Astrocyte of the spinal cord (primary cell): ENCODE results near the gene CXCR2.

Experiments
- DNase-seq: peaks from one replicate; pipeline ENCODE4 v3.0.0; 2011; ENCODE audit warnings: low read depth, low spot score
- H3K4me3 ChIP-seq: 2 replicates; pipeline ENCODE4 v1.5.1; 2011; ENCODE audit warnings: low read depth, mild to moderate bottlenecking, low read length, moderate library complexity
- in situ Hi-C: cut with HindIII; loops from 2 replicates; pipeline ENCODE4 v1.10.0; 2017; ENCODE audit warnings: low sequenced_read_pairs
- TF ChIP-seq, protein P1 (sequence below): IDR thresholded peaks from 2 replicates; pipeline ENCODE4 v1.5.1; 2012; ENCODE audit warnings: low read depth, mild to moderate bottlenecking, low read length, inconsistent platforms

Gene CXCR2

GRCh38 chr2:218123986-218124385, 1.8 kb upstream of the CXCR2 start:
- in situ Hi-C loops, result no loop called here
- TF ChIP-seq, protein P1, sequence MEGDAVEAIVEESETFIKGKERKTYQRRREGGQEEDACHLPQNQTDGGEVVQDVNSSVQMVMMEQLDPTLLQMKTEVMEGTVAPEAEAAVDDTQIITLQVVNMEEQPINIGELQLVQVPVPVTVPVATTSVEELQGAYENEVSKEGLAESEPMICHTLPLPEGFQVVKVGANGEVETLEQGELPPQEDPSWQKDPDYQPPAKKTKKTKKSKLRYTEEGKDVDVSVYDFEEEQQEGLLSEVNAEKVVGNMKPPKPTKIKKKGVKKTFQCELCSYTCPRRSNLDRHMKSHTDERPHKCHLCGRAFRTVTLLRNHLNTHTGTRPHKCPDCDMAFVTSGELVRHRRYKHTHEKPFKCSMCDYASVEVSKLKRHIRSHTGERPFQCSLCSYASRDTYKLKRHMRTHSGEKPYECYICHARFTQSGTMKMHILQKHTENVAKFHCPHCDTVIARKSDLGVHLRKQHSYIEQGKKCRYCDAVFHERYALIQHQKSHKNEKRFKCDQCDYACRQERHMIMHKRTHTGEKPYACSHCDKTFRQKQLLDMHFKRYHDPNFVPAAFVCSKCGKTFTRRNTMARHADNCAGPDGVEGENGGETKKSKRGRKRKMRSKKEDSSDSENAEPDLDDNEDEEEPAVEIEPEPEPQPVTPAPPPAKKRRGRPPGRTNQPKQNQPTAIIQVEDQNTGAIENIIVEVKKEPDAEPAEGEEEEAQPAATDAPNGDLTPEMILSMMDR, result no peak
- peak; percentile 1 for DNase-seq

DNA sequence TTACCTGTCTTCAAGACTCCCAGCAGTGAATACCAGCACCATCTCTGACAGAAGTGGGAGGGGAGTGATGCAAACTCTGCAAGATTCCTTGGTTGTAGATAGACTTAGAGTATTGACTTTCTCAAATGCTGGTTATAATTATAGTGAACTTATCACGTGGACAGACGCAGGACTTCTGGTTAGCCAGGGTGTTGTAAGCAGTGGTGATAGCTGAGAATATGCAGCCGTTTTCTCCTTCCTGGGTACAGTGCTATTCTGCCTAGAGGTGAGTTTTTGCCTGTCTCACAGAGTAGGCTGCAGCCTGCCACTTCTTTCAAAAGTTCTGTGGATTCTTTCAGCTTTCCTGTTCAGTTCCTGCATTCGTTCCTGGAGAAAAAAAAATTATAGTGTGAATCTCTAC, 733 bp upstream of the CXCR2 start:
- H3K4me3 ChIP-seq, result no peak overlapping the region
- in situ Hi-C loops, result no loop called here
- no peak for DNase-seq
- TF ChIP-seq, protein P1, result no peak

More at GRCh38 chr2:218123986-218124385, 1.8 kb upstream of the CXCR2 start:
- H3K4me3 ChIP-seq, result no peak overlapping the region

DNA sequence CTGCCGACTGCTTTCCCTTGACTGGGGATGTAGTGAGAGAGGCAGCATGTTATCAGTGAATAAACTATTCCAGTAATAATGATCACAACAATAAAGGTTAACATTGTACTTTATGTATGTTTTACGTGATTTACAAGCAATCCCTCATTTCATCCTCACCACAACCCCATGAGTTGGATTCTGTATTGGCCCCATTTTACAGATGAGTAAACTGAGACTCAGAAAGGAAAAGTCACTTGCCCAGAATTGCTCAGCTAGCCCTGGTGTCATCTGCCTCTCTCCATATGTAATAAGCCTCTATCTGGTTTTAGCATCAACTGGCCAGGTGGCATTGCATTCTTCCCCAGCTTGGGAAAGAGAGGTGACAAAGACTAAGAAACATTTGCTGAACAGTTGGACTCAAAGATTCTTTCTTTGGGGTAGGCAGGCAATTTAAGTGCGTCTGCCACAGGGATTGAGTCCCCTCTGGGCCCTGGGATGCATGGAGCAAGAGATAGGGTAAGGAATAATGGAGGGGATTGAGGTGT, 2.2 kb downstream of the CXCR2 start:
- DNase-seq, result no peak
- in situ Hi-C loops, result no loop called here
- H3K4me3 ChIP-seq, result no peak overlapping the region
- TF ChIP-seq, protein P1, result no peak

GRCh38 chr2:218128781-218129457, 3.1 kb downstream of the CXCR2 start:
- DNase-seq, result no peak
- TF ChIP-seq, protein P1, result no peak
- in situ Hi-C loops, result no loop called here
- H3K4me3 ChIP-seq, result no peak overlapping the region

- DNase-seq, result no peak
- no peak overlapping the region for H3K4me3 ChIP-seq
- in situ Hi-C loops, result no loop called here
These were observed 3.8 kb downstream of the CXCR2 start for GRCh38 chr2:218129458-218130135.

DNA sequence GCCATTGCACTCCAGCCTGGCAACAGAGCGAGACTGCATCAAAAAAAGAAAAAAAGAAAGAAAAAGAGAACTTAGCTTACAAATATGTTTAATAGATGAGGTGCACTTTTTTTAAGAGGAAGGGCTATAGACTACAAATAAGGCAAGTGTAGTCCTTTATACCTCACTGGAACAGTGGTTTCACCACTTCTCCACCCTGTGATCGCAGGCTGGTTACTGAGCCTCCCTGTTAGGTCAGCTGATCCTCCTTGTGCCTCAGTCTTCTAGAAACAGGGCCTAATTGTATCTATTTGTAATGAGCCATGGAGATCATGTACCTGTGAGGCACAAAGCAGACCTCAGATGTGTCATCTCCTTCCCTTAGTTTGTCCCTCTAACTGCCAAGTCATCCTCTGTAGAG, 4.5 kb downstream of the CXCR2 start:
- no peak overlapping the region for H3K4me3 ChIP-seq
- in situ Hi-C loops, result no loop called here
- DNase-seq, result no peak
- TF ChIP-seq, protein P1, result no peak

More at GRCh38 chr2:218129458-218130135, 3.8 kb downstream of the CXCR2 start:
- TF ChIP-seq, protein P1, result no peak
